HUES48 (cell line): ENCODE measurements around the gene TBL1XR1.
"Not testable (repeated sequence)": the region's sequence is repeated elsewhere in the genome, so short reads cannot be mapped to it uniquely, and the experiment has no call there.

Source experiments
- H3K27ac ChIP-seq: one replicate; pipeline ENCODE4 v1.7.0; 2013; ENCODE audit warnings: low read depth, low read length, inconsistent platforms
- H3K27me3 ChIP-seq: 2 replicates; pipeline ENCODE4 v1.6.1; 2013; ENCODE audit warnings: mild to moderate bottlenecking, low read length; ENCODE audit not compliant: control insufficient read depth, insufficient read depth
- H3K36me3 ChIP-seq: 2 replicates; pipeline ENCODE4 v1.6.1; 2013; ENCODE audit warnings: low read length; ENCODE audit not compliant: control insufficient read depth, insufficient read depth
- H3K4me1 ChIP-seq: 2 replicates; pipeline ENCODE4 v1.6.1; 2013; ENCODE audit warnings: mild to moderate bottlenecking, low read length; ENCODE audit not compliant: control insufficient read depth, insufficient read depth
- H3K4me3 ChIP-seq: 2 replicates; pipeline ENCODE4 v1.5.1; 2013; ENCODE audit warnings: mild to moderate bottlenecking, low read depth, low read length
- H3K9ac ChIP-seq: 2 replicates; pipeline ENCODE4 v1.6.1; 2013; ENCODE audit warnings: mild to moderate bottlenecking, low read depth, low read length, moderate library complexity
- H3K9me3 ChIP-seq: 2 replicates; pipeline ENCODE4 v1.6.1; 2013; ENCODE audit warnings: low read length; ENCODE audit not compliant: control insufficient read depth, insufficient read depth

Gene TBL1XR1

GRCh38 chr3:177041021-177041729 lies 156.1 kb downstream of the TBL1XR1 start:
- no peak overlapping the region for H3K4me3 ChIP-seq
- no peaks in the 10 kb centered on the region for H3K27me3 ChIP-seq
- H3K27ac ChIP-seq: no peak overlapping the region
- H3K36me3 ChIP-seq: peaks cover 88% of the 10 kb centered on the region
- H3K9ac ChIP-seq: no peak overlapping the region
- no peaks in the 10 kb centered on the region for H3K9me3 ChIP-seq
- H3K4me1 ChIP-seq: peaks cover 16% of the 10 kb centered on the region

- H3K27ac ChIP-seq: peak overlapping the region; percentile 34
- peaks cover 3% of the 10 kb centered on the region; the same call in 1 of the 2 replicates for H3K4me1 ChIP-seq
- H3K9me3 ChIP-seq: no peaks in the 10 kb centered on the region
- no peak overlapping the region for H3K9ac ChIP-seq
- H3K36me3 ChIP-seq: peaks cover 85% of the 10 kb centered on the region
- H3K27me3 ChIP-seq: no peaks in the 10 kb centered on the region
- H3K4me3 ChIP-seq: no peak overlapping the region
These were observed 157.6 kb downstream of the TBL1XR1 start for GRCh38 chr3:177039490-177040274.

GRCh38 chr3:177037241-177037640 lies 160.0 kb downstream of the TBL1XR1 start:
- Histone ChIP-seq H3K4me1 (peaks cover 2% of the 10 kb centered on the region; the same call in 1 of the 2 replicates), H3K27me3 (no peaks in the 10 kb centered on the region), H3K9me3 (no peaks in the 10 kb centered on the region), H3K4me3 (no peak overlapping the region), H3K27ac (no peak overlapping the region), H3K9ac (no peak overlapping the region), H3K36me3 (peaks cover 89% of the 10 kb centered on the region)

- no peaks in the 10 kb centered on the region for H3K9me3 ChIP-seq
- H3K4me3 ChIP-seq: no peak overlapping the region
- H3K27ac ChIP-seq: no peak overlapping the region
- no peaks in the 10 kb centered on the region for H3K4me1 ChIP-seq
- no peaks in the 10 kb centered on the region for H3K27me3 ChIP-seq
- H3K36me3 ChIP-seq: peaks cover 83% of the 10 kb centered on the region
- H3K9ac ChIP-seq: no peak overlapping the region
These were observed 161.6 kb downstream of the TBL1XR1 start for GRCh38 chr3:177035676-177036075.

GRCh38 chr3:177034832-177035475 lies 162.3 kb downstream of the TBL1XR1 start:
- Histone ChIP-seq H3K9ac (no peak overlapping the region), H3K9me3 (no peaks in the 10 kb centered on the region), H3K27ac (no peak overlapping the region), H3K27me3 (no peaks in the 10 kb centered on the region), H3K4me1 (no peaks in the 10 kb centered on the region), H3K36me3 (peaks cover 85% of the 10 kb centered on the region), H3K4me3 (no peak overlapping the region)

GRCh38 chr3:177026505-177027277 lies 170.6 kb downstream of the TBL1XR1 start:
- Histone ChIP-seq H3K4me3 (no peak overlapping the region), H3K9me3 (no peaks in the 10 kb centered on the region), H3K36me3 (peaks cover 90% of the 10 kb centered on the region), H3K27ac (no peak overlapping the region), H3K9ac (no peak overlapping the region), H3K27me3 (no peaks in the 10 kb centered on the region), H3K4me1 (no peaks in the 10 kb centered on the region)

- no peaks in the 10 kb centered on the region for H3K9me3 ChIP-seq
- no peak overlapping the region for H3K9ac ChIP-seq
- H3K36me3 ChIP-seq: peaks cover 22% of the 10 kb centered on the region
- no peak overlapping the region for H3K27ac ChIP-seq
- H3K4me1 ChIP-seq: peaks cover 12% of the 10 kb centered on the region
- no peak overlapping the region for H3K4me3 ChIP-seq
- H3K27me3 ChIP-seq: no peaks in the 10 kb centered on the region
These were observed 181.4 kb downstream of the TBL1XR1 start for GRCh38 chr3:177015881-177016280.

GRCh38 chr3:177013681-177014280 lies 183.5 kb downstream of the TBL1XR1 start:
- peaks cover 10% of the 10 kb centered on the region for H3K36me3 ChIP-seq
- H3K9ac ChIP-seq: no peak overlapping the region
- H3K27me3 ChIP-seq: no peaks in the 10 kb centered on the region
- H3K27ac ChIP-seq: peak overlapping the region; percentile 15
- H3K9me3 ChIP-seq: no peaks in the 10 kb centered on the region
- H3K4me1 ChIP-seq: peaks cover 12% of the 10 kb centered on the region
- H3K4me3 ChIP-seq: no peak overlapping the region

GRCh38 chr3:177005718-177006405 lies 191.4 kb downstream of the TBL1XR1 start:
- Histone ChIP-seq H3K9me3 (peaks cover 16% of the 10 kb centered on the region), H3K4me1 (no peaks in the 10 kb centered on the region), H3K9ac (no peak overlapping the region), H3K4me3 (no peak overlapping the region), H3K27me3 (no peaks in the 10 kb centered on the region), H3K27ac (no peak overlapping the region), H3K36me3 (no peaks in the 10 kb centered on the region)

GRCh38 chr3:177000159-177000558 lies 197.1 kb downstream of the TBL1XR1 start:
- not testable (repeated sequence) for H3K27me3 ChIP-seq, H3K4me1 ChIP-seq, H3K27ac ChIP-seq, H3K4me3 ChIP-seq, H3K9me3 ChIP-seq, H3K36me3 ChIP-seq, H3K9ac ChIP-seq
